KMS-11 (cell line): ENCODE data around the gene USP48.
"Not testable (repeated sequence)": the region's sequence is repeated elsewhere in the genome, so short reads cannot be mapped to it uniquely, and the experiment has no call there.

Source experiments
- H2AFZ ChIP-seq: fragments of 200-600 bp; sonication (generic); 2 replicates; pipeline ENCODE4 v1.6.1; 2016; ENCODE audit warnings: antibody characterized with exemption, mixed run types, low read depth
- H3K27ac ChIP-seq: fragments of 200-600 bp; sonication (generic); 2 replicates; pipeline ENCODE4 v1.6.1; 2016; ENCODE audit warnings: mild to moderate bottlenecking, mixed run types
- H3K27me3 ChIP-seq: fragments of 200-600 bp; sonication (generic); 2 replicates; pipeline ENCODE4 v1.6.1; 2017; ENCODE audit warnings: mild to moderate bottlenecking, low read depth, mixed run types, moderate library complexity; ENCODE audit not compliant: insufficient read depth
- H3K36me3 ChIP-seq: fragments of 200-600 bp; sonication (generic); 2 replicates; pipeline ENCODE4 v1.6.1; 2017; ENCODE audit warnings: mild to moderate bottlenecking, mixed run types; ENCODE audit not compliant: insufficient read depth
- H3K4me1 ChIP-seq: fragments of 200-600 bp; sonication (generic); 2 replicates; pipeline ENCODE4 v1.6.1; 2016; ENCODE audit warnings: mild to moderate bottlenecking, low read depth, mixed run types; ENCODE audit not compliant: poor library complexity, severe bottlenecking
- H3K4me2 ChIP-seq: fragments of 200-600 bp; sonication (generic); 2 replicates; pipeline ENCODE4 v1.7.0; 2016; ENCODE audit warnings: mild to moderate bottlenecking, mixed run types
- H3K4me3 ChIP-seq: fragments of 200-600 bp; sonication (generic); IDR thresholded peaks from 2 replicates; pipeline ENCODE4 v1.6.1; 2017; ENCODE audit warnings: low read depth, low read length, mixed read lengths; ENCODE audit not compliant: insufficient read depth
- H3K79me2 ChIP-seq: fragments of 200-600 bp; sonication (generic); 2 replicates; pipeline ENCODE4 v1.6.1; 2016; ENCODE audit warnings: low read depth, mixed run types; ENCODE audit not compliant: insufficient read depth
- H3K9ac ChIP-seq: fragments of 200-600 bp; sonication (generic); 2 replicates; pipeline ENCODE4 v1.6.1; 2016; ENCODE audit warnings: mild to moderate bottlenecking, mixed run types
- H4K20me1 ChIP-seq: fragments of 200-600 bp; sonication (generic); 2 replicates; pipeline ENCODE4 v1.6.1; 2016; ENCODE audit warnings: mild to moderate bottlenecking, mixed run types; ENCODE audit not compliant: insufficient read depth
- TF ChIP-seq, protein P1 (sequence below): fragments of 200-600 bp; sonication (generic); conservative IDR thresholded peaks from 2 replicates; pipeline ENCODE4 v1.6.1; 2017; ENCODE audit warnings: low read depth, mild to moderate bottlenecking, antibody characterized with exemption, low read length, moderate library complexity, mixed read lengths

USP48 gene

DNA sequence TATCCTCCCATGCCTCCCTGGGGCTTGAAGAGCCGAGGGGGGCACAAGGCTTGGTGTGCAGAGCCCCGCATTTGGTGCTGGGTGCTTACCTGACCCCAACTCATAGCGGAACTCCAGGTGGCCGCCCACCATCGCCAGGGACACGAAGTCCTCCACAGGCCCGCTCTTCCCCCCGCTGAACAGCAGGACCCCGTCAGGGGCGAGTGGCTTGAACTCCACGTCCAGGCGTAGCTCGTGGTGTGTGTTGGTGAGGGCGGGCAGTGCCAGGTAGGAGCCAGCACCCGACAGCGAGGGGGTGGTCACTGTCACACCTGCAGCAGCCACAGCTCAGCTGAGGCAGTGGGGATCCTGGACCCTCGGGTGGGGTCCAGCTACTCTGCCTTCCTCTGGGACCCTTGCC lies 46.3 kb upstream of the USP48 start:
- no peak overlapping the region for H3K4me3 ChIP-seq
- no peak overlapping the region for H3K9ac ChIP-seq
- TF ChIP-seq, protein P1, sequence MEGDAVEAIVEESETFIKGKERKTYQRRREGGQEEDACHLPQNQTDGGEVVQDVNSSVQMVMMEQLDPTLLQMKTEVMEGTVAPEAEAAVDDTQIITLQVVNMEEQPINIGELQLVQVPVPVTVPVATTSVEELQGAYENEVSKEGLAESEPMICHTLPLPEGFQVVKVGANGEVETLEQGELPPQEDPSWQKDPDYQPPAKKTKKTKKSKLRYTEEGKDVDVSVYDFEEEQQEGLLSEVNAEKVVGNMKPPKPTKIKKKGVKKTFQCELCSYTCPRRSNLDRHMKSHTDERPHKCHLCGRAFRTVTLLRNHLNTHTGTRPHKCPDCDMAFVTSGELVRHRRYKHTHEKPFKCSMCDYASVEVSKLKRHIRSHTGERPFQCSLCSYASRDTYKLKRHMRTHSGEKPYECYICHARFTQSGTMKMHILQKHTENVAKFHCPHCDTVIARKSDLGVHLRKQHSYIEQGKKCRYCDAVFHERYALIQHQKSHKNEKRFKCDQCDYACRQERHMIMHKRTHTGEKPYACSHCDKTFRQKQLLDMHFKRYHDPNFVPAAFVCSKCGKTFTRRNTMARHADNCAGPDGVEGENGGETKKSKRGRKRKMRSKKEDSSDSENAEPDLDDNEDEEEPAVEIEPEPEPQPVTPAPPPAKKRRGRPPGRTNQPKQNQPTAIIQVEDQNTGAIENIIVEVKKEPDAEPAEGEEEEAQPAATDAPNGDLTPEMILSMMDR: no peak
- no peaks in the 10 kb centered on the region; the same call in 1 of the 2 replicates for H3K27me3 ChIP-seq
- no peak overlapping the region for H3K27ac ChIP-seq
- H3K79me2 ChIP-seq: no peaks in the 10 kb centered on the region
- H4K20me1 ChIP-seq: no peaks in the 10 kb centered on the region
- H2AFZ ChIP-seq: no peak overlapping the region
- H3K4me1 ChIP-seq: no peaks in the 10 kb centered on the region
- H3K4me2 ChIP-seq: no peak overlapping the region
- no peaks in the 10 kb centered on the region for H3K36me3 ChIP-seq

DNA sequence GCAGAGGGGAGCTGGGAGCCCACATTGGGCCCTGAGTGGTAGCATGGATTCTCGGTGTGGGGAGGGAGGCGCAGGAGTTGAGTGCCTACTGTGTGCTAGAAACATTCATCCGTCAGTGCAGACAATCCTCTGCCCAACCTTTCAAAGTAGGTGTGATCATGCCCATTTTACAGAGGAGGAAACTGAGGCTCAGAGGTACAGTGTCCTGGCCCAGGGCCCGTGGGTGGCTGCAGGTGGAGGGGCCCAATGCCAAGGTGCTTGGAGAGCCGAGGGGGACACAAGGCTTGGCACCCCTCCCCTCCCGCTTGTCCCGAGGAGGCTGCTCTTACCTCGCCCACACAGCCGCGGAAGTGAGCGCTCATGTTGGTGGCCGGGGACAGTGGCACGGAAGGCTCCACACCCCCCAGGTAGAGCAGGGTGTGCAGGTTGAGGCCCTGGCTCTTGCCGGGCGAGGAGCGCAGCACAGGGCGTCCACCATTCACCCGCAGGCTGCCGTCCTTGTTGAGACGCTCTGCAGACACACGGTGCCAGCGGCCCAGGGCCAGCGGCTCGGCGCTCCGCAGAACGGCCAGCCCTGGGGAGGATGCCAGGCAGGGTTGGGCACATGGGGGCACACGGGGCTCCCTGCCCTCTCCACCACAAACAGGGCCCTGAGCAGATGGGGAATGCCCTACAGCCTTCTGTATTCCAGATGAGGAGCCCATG lies 45.7 kb upstream of the USP48 start:
- Histone ChIP-seq H3K9ac (no peak overlapping the region), H3K36me3 (no peaks in the 10 kb centered on the region), H3K27ac (no peak overlapping the region), H3K4me1 (no peaks in the 10 kb centered on the region), H3K27me3 (no peaks in the 10 kb centered on the region; the same call in 1 of the 2 replicates), H3K79me2 (no peaks in the 10 kb centered on the region), H4K20me1 (no peaks in the 10 kb centered on the region), H2AFZ (no peak overlapping the region), H3K4me3 (no peak overlapping the region), H3K4me2 (no peak overlapping the region)
- TF ChIP-seq, protein P1: no peak

DNA sequence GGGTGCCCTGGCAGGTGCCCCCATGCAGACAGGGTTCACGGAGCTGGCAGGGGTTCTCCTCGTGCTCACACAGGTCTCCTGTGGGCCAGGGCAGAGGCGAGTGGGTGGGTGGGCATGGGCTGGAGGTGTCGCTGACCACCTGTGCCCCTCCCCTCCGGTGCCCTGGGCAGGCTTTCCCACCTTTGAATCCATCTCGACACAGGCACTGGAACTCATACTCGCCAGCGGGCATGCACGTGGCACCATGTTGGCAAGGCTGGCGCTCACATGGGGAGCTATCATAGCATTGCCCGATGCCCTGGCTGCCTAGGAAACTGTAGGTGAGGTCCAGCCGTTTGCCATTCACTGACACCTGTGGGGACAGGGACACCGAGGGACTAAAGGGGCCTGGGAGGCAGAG lies 45.1 kb upstream of the USP48 start:
- TF ChIP-seq, protein P1: no peak
- Histone ChIP-seq H3K4me3 (no peak overlapping the region), H3K79me2 (no peaks in the 10 kb centered on the region), H3K27ac (no peak overlapping the region), H3K4me2 (no peak overlapping the region), H2AFZ (no peak overlapping the region), H3K4me1 (no peaks in the 10 kb centered on the region), H3K36me3 (no peaks in the 10 kb centered on the region), H4K20me1 (no peaks in the 10 kb centered on the region), H3K9ac (no peak overlapping the region), H3K27me3 (no peaks in the 10 kb centered on the region; the same call in 1 of the 2 replicates)

DNA sequence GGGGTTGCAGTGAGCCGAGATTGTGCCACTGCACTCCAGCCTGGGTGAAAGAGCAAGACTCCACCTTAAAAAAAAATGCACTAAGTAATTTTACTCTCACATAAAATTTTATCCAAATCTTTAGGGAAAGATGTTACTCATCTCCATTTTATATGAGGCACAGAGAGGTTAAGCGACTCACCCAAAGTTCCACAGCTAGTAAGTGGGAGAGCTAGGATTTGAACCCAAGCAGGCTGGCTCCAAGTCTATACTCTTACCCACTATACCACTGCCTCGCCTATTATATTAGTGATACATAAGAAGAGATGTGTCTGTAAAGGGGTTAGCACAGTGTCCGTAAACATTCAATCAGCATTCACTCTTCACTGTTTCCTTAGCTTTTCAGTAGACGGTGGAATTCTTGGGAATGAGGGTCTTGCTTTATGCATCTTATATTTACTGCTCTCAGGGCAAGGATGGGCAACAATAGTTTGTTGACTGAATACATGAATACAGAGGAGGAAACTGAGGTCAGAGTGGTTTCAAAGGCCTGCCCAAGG lies 44.3 kb upstream of the USP48 start:
- H3K27ac ChIP-seq: no peak overlapping the region
- no peaks in the 10 kb centered on the region; the same call in 1 of the 2 replicates for H3K27me3 ChIP-seq
- no peak overlapping the region for H3K9ac ChIP-seq
- H3K4me3 ChIP-seq: no peak overlapping the region
- H3K36me3 ChIP-seq: no peaks in the 10 kb centered on the region
- H3K79me2 ChIP-seq: no peaks in the 10 kb centered on the region
- no peaks in the 10 kb centered on the region for H3K4me1 ChIP-seq
- no peaks in the 10 kb centered on the region for H4K20me1 ChIP-seq
- H2AFZ ChIP-seq: no peak overlapping the region
- TF ChIP-seq, protein P1: no peak
- no peak overlapping the region for H3K4me2 ChIP-seq

DNA sequence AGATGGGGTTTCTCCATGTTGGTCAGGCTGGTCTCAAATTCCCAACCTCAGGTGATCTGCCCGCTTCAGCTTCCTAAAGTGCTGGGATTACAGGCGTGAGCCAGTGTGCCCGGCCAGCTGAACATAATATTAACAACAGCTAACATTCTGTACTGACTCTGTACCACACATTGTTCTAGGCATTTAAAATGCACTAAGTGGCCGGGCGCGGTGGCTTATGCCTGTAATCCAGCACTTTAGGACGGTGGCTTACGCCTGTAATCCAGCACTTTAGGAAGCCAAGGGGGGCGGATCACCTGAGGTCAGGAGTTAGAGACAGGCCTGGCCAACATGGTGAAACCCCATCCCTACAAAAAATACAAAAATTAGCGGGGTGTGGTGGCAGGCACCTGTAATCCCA lies 43.7 kb upstream of the USP48 start:
- not testable (repeated sequence) for H3K9ac ChIP-seq, H3K4me3 ChIP-seq, H4K20me1 ChIP-seq, H3K27ac ChIP-seq, H3K4me2 ChIP-seq, H3K79me2 ChIP-seq, H3K4me1 ChIP-seq, H3K36me3 ChIP-seq, H3K27me3 ChIP-seq, H2AFZ ChIP-seq
